Suppressor macrophage (primary cell): ENCODE results near the gene VEPH1.

Source experiments
- DNase-seq, 4 experiments: peaks; one replicate each; pipeline ENCODE4 v3.0.0-alpha.2; 2020 to 2022

The VEPH1 gene

GRCh38 chr3:157300094-157300493, 203.1 kb downstream of the VEPH1 start:
- no peak for DNase-seq

GRCh38 chr3:157297328-157297915, 205.8 kb downstream of the VEPH1 start:
- no peak for DNase-seq

GRCh38 chr3:157294953-157295352, 208.3 kb downstream of the VEPH1 start:
- DNase-seq: no peak

- DNase-seq: peak in 2 of 4 experiments; percentile 17 to 18
These were observed 208.7 kb downstream of the VEPH1 start for GRCh38 chr3:157294491-157294890.

GRCh38 chr3:157290766-157291165, 212.4 kb downstream of the VEPH1 start:
- DNase-seq: no peak

GRCh38 chr3:157285966-157286365, 217.2 kb downstream of the VEPH1 start:
- no peak for DNase-seq

- DNase-seq: no peak
These were observed 218.1 kb downstream of the VEPH1 start for GRCh38 chr3:157285141-157285540.

GRCh38 chr3:157284688-157285087, 218.5 kb downstream of the VEPH1 start:
- no peak for DNase-seq

- DNase-seq: peak; percentile 28 to 76 (median 58)
These were observed 220.7 kb downstream of the VEPH1 start for GRCh38 chr3:157282261-157283191.

- no peak for DNase-seq
These were observed 222.4 kb downstream of the VEPH1 start for GRCh38 chr3:157280786-157281185.

GRCh38 chr3:157280354-157280753, 222.9 kb downstream of the VEPH1 start:
- DNase-seq: no peak

- DNase-seq: peak in 1 of 4 experiments; percentile 8
These were observed 224.0 kb downstream of the VEPH1 start for GRCh38 chr3:157279237-157279636.

GRCh38 chr3:157276801-157277200, 226.4 kb downstream of the VEPH1 start:
- DNase-seq: no peak

GRCh38 chr3:157275832-157276231, 227.4 kb downstream of the VEPH1 start:
- DNase-seq: no peak

- no peak for DNase-seq
These were observed 228.5 kb downstream of the VEPH1 start for GRCh38 chr3:157274644-157275137.

GRCh38 chr3:157271283-157271882, 231.8 kb downstream of the VEPH1 start:
- no peak for DNase-seq

GRCh38 chr3:157268026-157268425, 235.2 kb downstream of the VEPH1 start:
- no peak for DNase-seq

- no peak for DNase-seq
These were observed 237.3 kb downstream of the VEPH1 start for GRCh38 chr3:157265931-157266330.

GRCh38 chr3:157263027-157263426, 240.2 kb downstream of the VEPH1 start:
- no peak for DNase-seq

- no peak for DNase-seq
These were observed 242.2 kb downstream of the VEPH1 start for GRCh38 chr3:157261000-157261399.

- DNase-seq: no peak
These were observed 243.4 kb downstream of the VEPH1 start for GRCh38 chr3:157259825-157260224.

GRCh38 chr3:157257101-157257500, 246.1 kb downstream of the VEPH1 start:
- no peak for DNase-seq

- DNase-seq: no peak
These were observed 247.4 kb downstream of the VEPH1 start for GRCh38 chr3:157255797-157256196.
